ENCODE data around the gene EFCAB6. TPM values are rescaled to one million over a fixed set of nuclear protein-coding genes. Genes with fewer than 3 reads are reported as not detected.

The EFCAB6 gene
- total RNA-seq, 1 experiment from 2014 or later, result 0.21 TPM

DNA sequence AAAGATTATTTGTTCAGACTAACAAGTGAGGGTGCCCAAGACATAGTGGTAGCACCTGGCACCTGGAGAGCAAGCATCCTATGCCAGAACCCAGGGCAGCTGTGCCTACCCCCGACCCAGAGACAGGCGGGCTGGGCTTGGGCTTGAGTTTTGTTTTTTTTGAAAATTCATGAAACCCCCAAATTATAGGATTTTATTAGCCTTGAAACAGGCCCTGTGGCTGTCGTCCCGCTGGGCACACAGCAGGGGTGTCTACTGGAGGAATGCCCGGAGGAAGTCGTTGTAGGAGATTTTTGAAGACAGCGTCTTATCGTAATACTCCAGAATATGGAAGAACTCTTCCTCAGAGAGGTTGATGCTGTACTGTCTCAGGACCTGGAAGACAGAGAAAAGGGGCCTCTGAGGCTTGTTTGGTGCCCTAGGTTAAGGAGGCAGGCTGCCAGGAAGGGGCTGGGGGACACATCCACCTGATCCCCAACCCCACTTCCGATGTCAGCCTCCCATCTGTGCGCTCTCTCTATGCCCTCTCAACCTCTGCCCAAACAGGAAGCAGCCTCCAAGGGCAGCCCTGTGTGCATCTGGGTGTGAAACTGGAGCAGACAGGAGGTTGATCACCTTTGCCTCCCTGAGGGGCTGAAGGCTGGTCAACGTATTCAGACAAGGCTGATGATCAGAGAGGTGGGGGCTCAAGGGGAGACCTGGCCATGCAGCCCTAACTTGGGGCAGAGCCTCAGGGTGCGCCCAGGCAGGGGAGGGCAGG lies 283.3 kb downstream of the EFCAB6 start:
- H3K36me3 ChIP-seq (ENCODE audit: control insufficient read depth, insufficient read depth, low read length), result no peaks in the 10 kb centered on the region
- H3K9me3 ChIP-seq (ENCODE audit: control insufficient read depth, insufficient read depth, low read depth, low read length), result no peaks in the 10 kb centered on the region
- TF ChIP-seq, protein P1, sequence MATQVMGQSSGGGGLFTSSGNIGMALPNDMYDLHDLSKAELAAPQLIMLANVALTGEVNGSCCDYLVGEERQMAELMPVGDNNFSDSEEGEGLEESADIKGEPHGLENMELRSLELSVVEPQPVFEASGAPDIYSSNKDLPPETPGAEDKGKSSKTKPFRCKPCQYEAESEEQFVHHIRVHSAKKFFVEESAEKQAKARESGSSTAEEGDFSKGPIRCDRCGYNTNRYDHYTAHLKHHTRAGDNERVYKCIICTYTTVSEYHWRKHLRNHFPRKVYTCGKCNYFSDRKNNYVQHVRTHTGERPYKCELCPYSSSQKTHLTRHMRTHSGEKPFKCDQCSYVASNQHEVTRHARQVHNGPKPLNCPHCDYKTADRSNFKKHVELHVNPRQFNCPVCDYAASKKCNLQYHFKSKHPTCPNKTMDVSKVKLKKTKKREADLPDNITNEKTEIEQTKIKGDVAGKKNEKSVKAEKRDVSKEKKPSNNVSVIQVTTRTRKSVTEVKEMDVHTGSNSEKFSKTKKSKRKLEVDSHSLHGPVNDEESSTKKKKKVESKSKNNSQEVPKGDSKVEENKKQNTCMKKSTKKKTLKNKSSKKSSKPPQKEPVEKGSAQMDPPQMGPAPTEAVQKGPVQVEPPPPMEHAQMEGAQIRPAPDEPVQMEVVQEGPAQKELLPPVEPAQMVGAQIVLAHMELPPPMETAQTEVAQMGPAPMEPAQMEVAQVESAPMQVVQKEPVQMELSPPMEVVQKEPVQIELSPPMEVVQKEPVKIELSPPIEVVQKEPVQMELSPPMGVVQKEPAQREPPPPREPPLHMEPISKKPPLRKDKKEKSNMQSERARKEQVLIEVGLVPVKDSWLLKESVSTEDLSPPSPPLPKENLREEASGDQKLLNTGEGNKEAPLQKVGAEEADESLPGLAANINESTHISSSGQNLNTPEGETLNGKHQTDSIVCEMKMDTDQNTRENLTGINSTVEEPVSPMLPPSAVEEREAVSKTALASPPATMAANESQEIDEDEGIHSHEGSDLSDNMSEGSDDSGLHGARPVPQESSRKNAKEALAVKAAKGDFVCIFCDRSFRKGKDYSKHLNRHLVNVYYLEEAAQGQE (IDR thresholded peaks at IDR 0.05; ENCODE audit: insufficient read depth in 1 of 2, low read depth in 2 of 2, low read length in 1 of 2), result no peak
- H3K27me3 ChIP-seq (ENCODE audit: control insufficient read depth, insufficient read depth, low read length), result no peaks in the 10 kb centered on the region
- ChIA-PET POLR2A (no interaction called here), CTCF (no interaction called here)
- in situ Hi-C loops (cut with HindIII; ENCODE audit: low pct_unique_long_range_greater_than_20kb, low sequenced_read_pairs) (no loop called here), intact Hi-C loops (cut with micrococcal nuclease; ENCODE audit: unreplicated experiment) (no loop called here)
- no peaks in the 10 kb centered on the region for H3K4me1 ChIP-seq (ENCODE audit: control insufficient read depth, insufficient read depth, low read length)
- no peak overlapping the region for H3K4me3 ChIP-seq (ENCODE audit: low read depth in 2 of 2, low read length in 2 of 2)
- DNase-seq (ENCODE audit: low read depth, low spot score), result no peak
- no peak overlapping the region for H3K27ac ChIP-seq (ENCODE audit: low read length)
- ATAC-seq, result no peak
- BruUV-seq (replicated peaks), result no TSS peak

DNA sequence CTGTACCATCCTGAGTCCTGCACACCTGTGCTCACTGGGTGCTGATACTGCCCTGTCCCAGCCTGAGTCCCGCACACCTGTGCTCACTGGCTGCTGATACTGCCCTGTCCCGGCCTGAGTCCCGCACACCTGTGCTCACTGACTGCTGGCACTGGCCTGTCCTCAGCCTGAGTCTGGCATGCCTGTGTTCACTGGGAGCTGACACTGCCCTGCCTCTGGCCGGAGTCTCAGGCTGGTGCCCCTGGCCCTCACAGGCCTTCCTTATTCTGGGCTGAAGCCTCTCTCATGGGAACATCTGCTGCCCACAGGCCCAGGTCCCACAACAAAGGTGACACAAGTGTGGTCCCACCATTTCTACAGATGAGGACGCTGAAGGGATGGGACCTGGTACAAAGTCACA lies 285.2 kb downstream of the EFCAB6 start:
- ChIA-PET CTCF (no interaction called here), POLR2A (no interaction called here)
- no peak; the same call in 1 of the 2 replicates for ATAC-seq
- in situ Hi-C loops (cut with HindIII; ENCODE audit: low pct_unique_long_range_greater_than_20kb, low sequenced_read_pairs) (no loop called here), intact Hi-C loops (cut with micrococcal nuclease; ENCODE audit: unreplicated experiment) (no loop called here)
- DNase-seq (ENCODE audit: low read depth, low spot score), result no peak
- no TSS peak for BruUV-seq (replicated peaks)
- no peak for TF ChIP-seq TCF7L2 (IDR thresholded peaks at IDR 0.05; ENCODE audit: low read depth, low read length)
- TF ChIP-seq SIN3A (IDR thresholded peaks at IDR 0.05; ENCODE audit: borderline replicate concordance, insufficient read depth, low read depth, low read length), result no peak
- TF ChIP-seq, protein P1 (IDR thresholded peaks at IDR 0.05; ENCODE audit: insufficient read depth in 1 of 2, low read depth in 2 of 2, low read length in 1 of 2), result no peak
- TF ChIP-seq POLR2AphosphoS5 (IDR thresholded peaks at IDR 0.05; ENCODE audit: low read depth, low read length), result no peak
- TF ChIP-seq, protein P2, sequence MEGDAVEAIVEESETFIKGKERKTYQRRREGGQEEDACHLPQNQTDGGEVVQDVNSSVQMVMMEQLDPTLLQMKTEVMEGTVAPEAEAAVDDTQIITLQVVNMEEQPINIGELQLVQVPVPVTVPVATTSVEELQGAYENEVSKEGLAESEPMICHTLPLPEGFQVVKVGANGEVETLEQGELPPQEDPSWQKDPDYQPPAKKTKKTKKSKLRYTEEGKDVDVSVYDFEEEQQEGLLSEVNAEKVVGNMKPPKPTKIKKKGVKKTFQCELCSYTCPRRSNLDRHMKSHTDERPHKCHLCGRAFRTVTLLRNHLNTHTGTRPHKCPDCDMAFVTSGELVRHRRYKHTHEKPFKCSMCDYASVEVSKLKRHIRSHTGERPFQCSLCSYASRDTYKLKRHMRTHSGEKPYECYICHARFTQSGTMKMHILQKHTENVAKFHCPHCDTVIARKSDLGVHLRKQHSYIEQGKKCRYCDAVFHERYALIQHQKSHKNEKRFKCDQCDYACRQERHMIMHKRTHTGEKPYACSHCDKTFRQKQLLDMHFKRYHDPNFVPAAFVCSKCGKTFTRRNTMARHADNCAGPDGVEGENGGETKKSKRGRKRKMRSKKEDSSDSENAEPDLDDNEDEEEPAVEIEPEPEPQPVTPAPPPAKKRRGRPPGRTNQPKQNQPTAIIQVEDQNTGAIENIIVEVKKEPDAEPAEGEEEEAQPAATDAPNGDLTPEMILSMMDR (IDR thresholded peaks at IDR 0.05), result no peak
- Histone ChIP-seq H3K27me3 (ENCODE audit: control insufficient read depth, insufficient read depth, low read length) (no peaks in the 10 kb centered on the region), H3K36me3 (ENCODE audit: control insufficient read depth, insufficient read depth, low read length) (no peaks in the 10 kb centered on the region), H3K9me3 (ENCODE audit: control insufficient read depth, insufficient read depth, low read depth, low read length) (no peaks in the 10 kb centered on the region), H3K4me3 (ENCODE audit: low read depth in 2 of 2, low read length in 2 of 2) (no peak overlapping the region), H3K4me1 (ENCODE audit: control insufficient read depth, insufficient read depth, low read length) (no peaks in the 10 kb centered on the region), H3K27ac (ENCODE audit: low read length) (no peak overlapping the region)
